Left lung (tissue), 10 donors: ENCODE results near the gene ARL2. TPM values are rescaled to one million over a fixed set of nuclear protein-coding genes. Genes with fewer than 3 reads are reported as not detected.

ENCODE experiments used
- ATAC-seq: fragments of 200-7000 bp; cut with Tn5 transposase; one replicate; pipeline ENCODE4 v1.9.1; 2020; ENCODE audit warnings: moderate library complexity
- DNase-seq, 4 donors: peaks; one replicate each; pipeline ENCODE4 v3.0.0-alpha.2; 2013 to 2020
- H3K27ac ChIP-seq, 2 donors: fragments of 200-600 bp; sonication (generic) in 1 of 2; one replicate each; pipeline versions ENCODE4 v1.5.0 to v1.8.0; 2020 to 2021
- H3K27me3 ChIP-seq, 2 donors: fragments of 200-600 bp; sonication (generic) in 1 of 2; one replicate each; pipeline versions ENCODE4 v1.5.0 to v1.8.0; 2020 to 2021
- H3K36me3 ChIP-seq, 2 donors: fragments of 200-600 bp; sonication (generic) in 1 of 2; one replicate each; pipeline versions ENCODE4 v1.5.0 to v1.8.0; 2020 to 2021
- H3K4me1 ChIP-seq, 2 donors: fragments of 200-600 bp; one replicate each; pipeline ENCODE4 v1.8.0; 2021
- H3K4me3 ChIP-seq, 2 donors: fragments of 200-600 bp; sonication (generic) in 1 of 2; one replicate each; pipeline versions ENCODE4 v1.5.0 to v1.8.0; 2020 to 2021; ENCODE audit warnings: mild to moderate bottlenecking in 1 of 2
- H3K9me3 ChIP-seq, 2 donors: fragments of 200-600 bp; sonication (generic) in 1 of 2; one replicate each; pipeline versions ENCODE4 v1.5.0 to v1.8.0; 2020 to 2021
- intact Hi-C, 2 donors: fragments of 100-400 bp; cut with DNase I; formaldehyde crosslinking; loops; one replicate each; pipeline versions ENCODE4 v1.11.2 to v1.14.2; 2022
- polyA plus RNA-seq, 6 donors: library from polyadenylated mRNA; unstranded; fragments of 120-200 nt; gene quantifications; one replicate each; pipeline ENCODE4 v1.2.1, GENCODE V29; 2013; ENCODE audit not compliant: insufficient read length in 6 of 6
- total RNA-seq, 2 donors: library from RNA; stranded (reverse); fragmentation: NEBNext Ultra II Directional; extraction: Animal tissue kit (Norgen Biotek cat#: 25700); gene quantifications; one replicate each; pipeline ENCODE4 v1.2.1, GENCODE V29; 2021
- TF ChIP-seq, protein P1 (sequence below), 2 donors: fragments of 200-600 bp; sonication (generic) in 1 of 2; IDR thresholded peaks; one replicate each; pipeline versions ENCODE4 v1.5.0 to v1.8.0; 2021; ENCODE audit warnings: antibody characterized with exemption in 2 of 2
- donor health status: DM: no; HTN: yes; CAD: no.
- donor health status: DM: no; HTN: no; CAD: no.

Gene ARL2
- total and polyA plus RNA-seq, 8 donors, result 42.2 to 89.9 (median 50.4) TPM

DNA sequence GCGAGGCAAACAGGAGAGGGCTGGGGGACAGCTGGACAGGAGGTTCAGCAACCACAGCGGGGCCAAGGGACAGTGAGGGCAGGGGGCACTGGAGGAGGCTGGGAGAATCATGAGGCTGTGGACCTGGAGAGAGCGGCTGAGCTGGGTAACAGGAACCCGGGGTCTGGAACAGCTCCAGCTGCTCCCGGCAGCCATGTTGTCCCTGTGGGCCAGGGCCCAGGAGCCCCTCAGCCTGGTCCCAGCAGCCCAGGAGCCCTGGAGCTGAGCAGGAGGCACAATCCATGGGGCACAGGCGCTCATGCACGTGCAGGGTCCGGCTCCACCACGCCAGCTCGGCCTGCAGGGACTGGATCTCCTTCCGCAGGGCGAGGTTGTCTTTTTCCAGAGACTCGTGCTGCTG, 24.5 kb upstream of the ARL2 start:
- DNase-seq, result peak in 1 of 4 donors; percentile 65
- Histone ChIP-seq H3K27me3 (no peaks in the 10 kb centered on the region), H3K36me3 (peaks cover 0 to 35% of the 10 kb centered on the region in 2 donors), H3K9me3 (no peaks in the 10 kb centered on the region), H3K27ac (peak overlapping the region in 1 of 2 donors; percentile 79), H3K4me3 (peak overlapping the region in 1 of 2 donors; percentile 18), H3K4me1 (peaks cover 8 to 54% of the 10 kb centered on the region in 2 donors)
- intact Hi-C loops, result no loop called here
- no peak for ATAC-seq
- TF ChIP-seq, protein P1, sequence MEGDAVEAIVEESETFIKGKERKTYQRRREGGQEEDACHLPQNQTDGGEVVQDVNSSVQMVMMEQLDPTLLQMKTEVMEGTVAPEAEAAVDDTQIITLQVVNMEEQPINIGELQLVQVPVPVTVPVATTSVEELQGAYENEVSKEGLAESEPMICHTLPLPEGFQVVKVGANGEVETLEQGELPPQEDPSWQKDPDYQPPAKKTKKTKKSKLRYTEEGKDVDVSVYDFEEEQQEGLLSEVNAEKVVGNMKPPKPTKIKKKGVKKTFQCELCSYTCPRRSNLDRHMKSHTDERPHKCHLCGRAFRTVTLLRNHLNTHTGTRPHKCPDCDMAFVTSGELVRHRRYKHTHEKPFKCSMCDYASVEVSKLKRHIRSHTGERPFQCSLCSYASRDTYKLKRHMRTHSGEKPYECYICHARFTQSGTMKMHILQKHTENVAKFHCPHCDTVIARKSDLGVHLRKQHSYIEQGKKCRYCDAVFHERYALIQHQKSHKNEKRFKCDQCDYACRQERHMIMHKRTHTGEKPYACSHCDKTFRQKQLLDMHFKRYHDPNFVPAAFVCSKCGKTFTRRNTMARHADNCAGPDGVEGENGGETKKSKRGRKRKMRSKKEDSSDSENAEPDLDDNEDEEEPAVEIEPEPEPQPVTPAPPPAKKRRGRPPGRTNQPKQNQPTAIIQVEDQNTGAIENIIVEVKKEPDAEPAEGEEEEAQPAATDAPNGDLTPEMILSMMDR (IDR thresholded peaks at IDR 0.05), result no peak

DNA sequence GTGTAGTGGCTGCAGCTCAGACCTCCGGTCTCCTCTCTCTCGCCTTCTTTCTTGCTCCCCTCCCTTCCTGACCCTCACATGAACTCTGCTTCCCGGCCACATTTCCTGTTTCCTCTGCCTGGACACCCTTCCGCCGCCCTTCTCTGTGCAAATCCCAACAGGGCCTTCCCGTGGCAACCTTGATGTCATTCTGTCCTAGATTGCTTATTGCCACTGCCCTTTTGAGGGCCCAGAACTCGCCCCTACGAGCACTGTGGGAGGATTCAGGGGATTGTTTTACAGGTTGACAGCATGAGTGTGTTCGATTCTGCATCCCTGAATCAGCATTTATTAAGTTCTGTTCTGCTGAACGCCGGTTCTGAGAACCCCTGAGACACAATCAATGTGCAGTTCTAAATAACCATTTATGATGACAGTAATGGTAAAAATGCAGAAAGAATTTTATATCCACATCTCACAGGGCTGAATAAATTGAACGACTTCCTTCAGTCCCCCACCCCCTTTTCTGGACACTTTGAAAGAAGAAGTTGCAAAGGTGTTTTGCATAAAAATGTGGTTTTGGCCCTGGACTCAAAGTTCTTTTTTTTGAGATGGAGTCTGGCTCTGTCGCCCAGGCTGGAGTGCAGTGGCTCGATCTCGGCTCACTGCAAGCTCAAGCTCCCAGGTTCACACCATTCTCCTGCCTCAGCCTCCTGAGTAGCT, 23.6 kb upstream of the ARL2 start:
- peaks cover 8 to 64% of the 10 kb centered on the region in 2 donors for H3K4me1 ChIP-seq
- intact Hi-C loops, result no loop called here
- peak overlapping the region in 1 of 2 donors; percentile 18 for H3K4me3 ChIP-seq
- DNase-seq (peak in 3 of 4 donors; percentile 52 to 76 (median 54)), ATAC-seq (peak; percentile 73)
- no peaks in the 10 kb centered on the region for H3K9me3 ChIP-seq
- no peaks in the 10 kb centered on the region for H3K27me3 ChIP-seq
- peak overlapping the region in 1 of 2 donors; percentile 79 for H3K27ac ChIP-seq
- TF ChIP-seq, protein P1 (IDR thresholded peaks at IDR 0.05), result no peak
- H3K36me3 ChIP-seq, result peaks cover 0 to 35% of the 10 kb centered on the region in 2 donors

DNA sequence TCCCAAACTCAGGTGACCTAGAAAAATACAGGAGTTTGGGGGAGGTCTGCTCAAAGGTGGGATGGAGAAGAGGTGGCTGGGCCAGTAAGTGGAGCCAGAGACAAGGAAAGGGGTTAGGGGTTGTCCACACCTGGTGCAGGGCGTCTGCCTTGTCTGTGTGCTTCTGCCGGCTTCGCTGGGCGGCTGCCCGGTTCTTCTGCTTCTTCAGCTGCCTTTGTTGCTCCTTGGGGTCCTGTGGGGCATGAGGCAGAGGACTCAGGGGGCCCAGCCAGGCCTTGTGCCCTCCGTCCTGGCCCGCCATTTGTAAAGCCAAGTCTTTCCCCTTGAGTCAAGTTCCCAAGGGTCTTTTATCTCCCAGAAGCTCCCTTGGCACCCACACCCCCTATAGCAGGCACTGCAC, 19.6 kb upstream of the ARL2 start:
- intact Hi-C loops, result no loop called here
- Histone ChIP-seq H3K36me3 (peaks cover 0 to 27% of the 10 kb centered on the region in 2 donors), H3K4me3 (no peak overlapping the region), H3K9me3 (no peaks in the 10 kb centered on the region), H3K27ac (peak overlapping the region in 1 of 2 donors; percentile 18), H3K4me1 (peaks cover 12 to 71% of the 10 kb centered on the region in 2 donors), H3K27me3 (no peaks in the 10 kb centered on the region)
- ATAC-seq (no peak), DNase-seq (no peak)
- TF ChIP-seq, protein P1 (IDR thresholded peaks at IDR 0.05), result no peak

DNA sequence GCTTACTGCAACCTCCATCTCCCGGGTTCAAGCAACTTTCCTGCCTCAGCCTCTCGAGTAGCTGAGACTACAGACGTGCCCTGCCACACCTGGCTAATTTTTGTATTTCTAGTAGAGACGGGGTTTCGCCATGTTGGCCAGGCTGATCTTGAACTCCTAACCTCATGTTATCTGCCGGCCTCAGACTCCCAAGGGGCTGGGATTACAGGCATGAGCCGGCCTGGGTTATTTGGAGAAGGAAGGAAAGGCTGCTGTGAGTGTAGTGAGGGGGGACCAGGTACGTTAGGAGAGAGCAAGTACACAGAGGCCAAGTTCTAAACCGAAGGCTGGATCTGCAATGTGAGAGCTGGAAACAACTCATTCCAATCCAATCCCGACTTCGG, 17.6 kb upstream of the ARL2 start:
- peaks cover 0 to 24% of the 10 kb centered on the region in 2 donors for H3K36me3 ChIP-seq
- H3K9me3 ChIP-seq, result no peaks in the 10 kb centered on the region
- intact Hi-C loops, result no loop called here
- H3K27me3 ChIP-seq, result no peaks in the 10 kb centered on the region
- ATAC-seq (peak; percentile 21), DNase-seq (no peak)
- H3K4me1 ChIP-seq, result peaks cover 4 to 51% of the 10 kb centered on the region in 2 donors
- TF ChIP-seq, protein P1 (IDR thresholded peaks at IDR 0.05), result no peak
- H3K4me3 ChIP-seq, result peak overlapping the region; percentile 34 to 63
- H3K27ac ChIP-seq, result peak overlapping the region; percentile 40 to 78

DNA sequence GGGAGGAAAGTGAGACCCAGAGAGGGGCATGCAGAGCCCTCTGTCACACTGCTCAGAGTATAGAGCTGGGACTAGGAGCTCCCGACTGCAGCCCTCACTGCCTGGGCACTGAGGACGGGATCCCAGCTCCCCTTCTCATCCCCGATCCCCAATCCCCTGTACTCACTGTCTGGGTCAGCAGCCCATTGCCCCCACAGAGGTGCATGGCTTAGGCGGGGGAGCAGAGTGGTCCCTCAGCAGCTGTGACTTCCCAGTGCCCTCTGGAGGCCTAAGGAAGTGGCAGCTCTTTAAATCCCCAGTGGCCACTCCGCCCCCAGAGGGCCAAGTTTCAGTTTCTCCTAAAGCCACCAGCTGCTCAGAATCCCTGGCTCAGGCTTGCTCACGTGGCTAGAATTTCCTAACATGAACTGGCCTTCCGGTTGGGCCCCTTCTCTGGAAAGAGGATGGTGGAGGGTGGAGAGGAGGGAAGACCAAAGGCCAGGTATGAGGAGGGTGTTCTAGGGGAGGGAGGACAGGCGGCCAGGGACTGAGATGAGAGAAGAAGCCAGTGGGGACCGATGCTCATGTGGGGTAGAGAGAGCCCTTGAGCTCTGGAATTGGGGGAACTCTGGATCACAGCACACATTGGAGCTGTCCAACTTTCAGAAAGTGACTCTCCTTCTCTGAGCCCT, 17.1 kb upstream of the ARL2 start, which contains the start of gene BATF2:
BATF2 (minus strand) TSS at position 262 of the 671 bp plus-strand sequence; CDS start at position 205, 57 bp downstream.
- peak; percentile 98 for ATAC-seq
- TF ChIP-seq, protein P1 (IDR thresholded peaks at IDR 0.05), result peak; percentile 41 to 52
- DNase-seq, result peak; percentile 72 to 92 (median 85)
- H3K4me3 ChIP-seq, result peak within 1 kb of the TSS; percentile 34 to 63
- H3K4me1 ChIP-seq, result peaks cover 4 to 46% of the 10 kb centered on the region in 2 donors
- peak within 1 kb of the TSS; percentile 40 to 78 for H3K27ac ChIP-seq
- H3K9me3 ChIP-seq, result no peaks in the 10 kb centered on the region
- intact Hi-C loops, result no loop called here
- H3K36me3 ChIP-seq, result peaks cover 0 to 20% of the 10 kb centered on the region in 2 donors
- H3K27me3 ChIP-seq, result no peaks in the 10 kb centered on the region
